H1 (cell line): Measurements from ENCODE around the gene EIF4E. TPM values are rescaled to one million over a fixed set of nuclear protein-coding genes. Genes with fewer than 3 reads are reported as not detected.
A peak's percentile ranks its signal among the peaks of the same experiment; 100 is the strongest.

Experiments used
- BACH1 ChIP-seq: IDR thresholded peaks from 2 replicates; pipeline ENCODE4 v1.6.1; 2012; ENCODE audit warnings: low read length, improper control_type of control experiment
- CBX5 ChIP-seq: fragments of 300-800, 300-1000 bp; sonication (generic); IDR thresholded peaks from 2 replicates; pipeline ENCODE4 v1.7.1; 2016; ENCODE audit warnings: antibody characterized with exemption, low read length, low read depth
- CBX8 ChIP-seq: fragments of 300-800, 300-1000 bp; sonication (generic); IDR thresholded peaks from 2 replicates; pipeline ENCODE4 v1.7.1; 2016; ENCODE audit warnings: low read depth, low read length, borderline replicate concordance
- EZH2 ChIP-seq: fragments of 200-600 bp; sonication (generic); IDR thresholded peaks from 2 replicates; pipeline ENCODE4 v1.7.1; 2012; ENCODE audit warnings: low read depth, mild to moderate bottlenecking, moderate library complexity, low read length, inconsistent platforms; ENCODE audit not compliant: severe bottlenecking
- KDM4A ChIP-seq: IDR thresholded peaks from one replicate; pipeline ENCODE4 v1.7.1; 2012; ENCODE audit warnings: low read depth, mild to moderate bottlenecking, moderate library complexity, low read length, inconsistent platforms; ENCODE audit not compliant: severe bottlenecking
- SIRT6 ChIP-seq: IDR thresholded peaks from one replicate; pipeline ENCODE4 v1.7.1; 2012; ENCODE audit warnings: low read length, inconsistent platforms
- SP2 ChIP-seq: IDR thresholded peaks from 2 replicates; pipeline ENCODE4 v1.6.1; 2012; ENCODE audit warnings: mild to moderate bottlenecking, low read length, inconsistent platforms
- SUZ12 ChIP-seq: fragments of 200-600 bp; sonication (generic); IDR thresholded peaks from 2 replicates; pipeline ENCODE4 v1.6.1; 2012; ENCODE audit warnings: mild to moderate bottlenecking, inconsistent platforms, low read length, moderate library complexity, mixed read lengths
- polyA plus RNA-seq, 7 experiments: library from polyadenylated mRNA; depleted of rRNA in 3 of 7; stranded (reverse) in 5 of 7; unstranded in 2 of 7; fragments of >200 nt in 5 of 7; fragments of 200-250 nt in 2 of 7; gene quantifications; 1 replicate in 5 of 7; 2 replicates in 1 of 7; 4 replicates in 1 of 7; pipeline versions ENCODE4 v1.2.1 to v1.2.3, GENCODE V29; 2011 to 2013; ENCODE audit warnings: missing spikeins in 2 of 7, mixed read lengths in 2 of 7
- total RNA-seq: library from RNA; stranded (reverse); fragmentation: NEBNext Ultra II Directional; extraction: Animal tissue kit (Norgen Biotek cat#: 25700); gene quantifications from 2 replicates; pipeline ENCODE4 v1.2.1, GENCODE V29; 2021
- TF ChIP-seq, protein P1 (sequence below): IDR thresholded peaks from 2 replicates; pipeline ENCODE4 v1.6.1; 2012; ENCODE audit warnings: inconsistent platforms
- TF ChIP-seq, protein P2 (sequence below): fragments of 300-600 bp; sonication (generic); IDR thresholded peaks from 2 replicates; pipeline ENCODE4 v1.7.1; 2012; ENCODE audit warnings: low read length, moderate library complexity, mild to moderate bottlenecking, inconsistent platforms; ENCODE audit not compliant: insufficient replicate concordance
- TF ChIP-seq, protein P3 (sequence below): IDR thresholded peaks from 2 replicates; pipeline ENCODE4 v1.6.1; 2011; ENCODE audit warnings: low read depth, mild to moderate bottlenecking, low read length; ENCODE audit not compliant: insufficient read depth

EIF4E gene
- total and polyA plus RNA-seq, 2 of the 8 experiments (the other 6 are each of a cell fraction or from before 2014, with no cell fraction given): 59.6 to 185 TPM

DNA sequence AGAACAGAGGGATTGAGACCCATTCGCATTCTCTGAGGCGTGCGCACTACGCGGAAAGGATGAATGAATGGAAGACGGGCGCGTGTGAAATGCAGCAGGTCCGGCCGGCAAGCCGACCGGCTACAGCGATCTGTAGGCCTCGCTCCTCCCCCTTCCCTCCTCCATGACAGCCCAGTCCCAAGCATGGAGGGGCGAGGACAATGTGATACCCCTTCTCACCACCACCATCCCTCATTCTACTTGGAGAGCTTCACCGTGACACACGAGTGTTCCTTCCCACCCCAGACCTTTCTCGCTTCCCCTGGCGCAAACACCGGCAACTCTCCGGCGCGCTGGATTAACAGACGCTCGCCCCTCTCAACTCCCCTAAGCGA, 815 bp downstream of the EIF4E start (continued):
- TF ChIP-seq CBX8: no peak
- TF ChIP-seq, protein P1, sequence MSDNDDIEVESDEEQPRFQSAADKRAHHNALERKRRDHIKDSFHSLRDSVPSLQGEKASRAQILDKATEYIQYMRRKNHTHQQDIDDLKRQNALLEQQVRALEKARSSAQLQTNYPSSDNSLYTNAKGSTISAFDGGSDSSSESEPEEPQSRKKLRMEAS: peak; percentile 70
- no peak for TF ChIP-seq CBX5
- TF ChIP-seq, protein P2, sequence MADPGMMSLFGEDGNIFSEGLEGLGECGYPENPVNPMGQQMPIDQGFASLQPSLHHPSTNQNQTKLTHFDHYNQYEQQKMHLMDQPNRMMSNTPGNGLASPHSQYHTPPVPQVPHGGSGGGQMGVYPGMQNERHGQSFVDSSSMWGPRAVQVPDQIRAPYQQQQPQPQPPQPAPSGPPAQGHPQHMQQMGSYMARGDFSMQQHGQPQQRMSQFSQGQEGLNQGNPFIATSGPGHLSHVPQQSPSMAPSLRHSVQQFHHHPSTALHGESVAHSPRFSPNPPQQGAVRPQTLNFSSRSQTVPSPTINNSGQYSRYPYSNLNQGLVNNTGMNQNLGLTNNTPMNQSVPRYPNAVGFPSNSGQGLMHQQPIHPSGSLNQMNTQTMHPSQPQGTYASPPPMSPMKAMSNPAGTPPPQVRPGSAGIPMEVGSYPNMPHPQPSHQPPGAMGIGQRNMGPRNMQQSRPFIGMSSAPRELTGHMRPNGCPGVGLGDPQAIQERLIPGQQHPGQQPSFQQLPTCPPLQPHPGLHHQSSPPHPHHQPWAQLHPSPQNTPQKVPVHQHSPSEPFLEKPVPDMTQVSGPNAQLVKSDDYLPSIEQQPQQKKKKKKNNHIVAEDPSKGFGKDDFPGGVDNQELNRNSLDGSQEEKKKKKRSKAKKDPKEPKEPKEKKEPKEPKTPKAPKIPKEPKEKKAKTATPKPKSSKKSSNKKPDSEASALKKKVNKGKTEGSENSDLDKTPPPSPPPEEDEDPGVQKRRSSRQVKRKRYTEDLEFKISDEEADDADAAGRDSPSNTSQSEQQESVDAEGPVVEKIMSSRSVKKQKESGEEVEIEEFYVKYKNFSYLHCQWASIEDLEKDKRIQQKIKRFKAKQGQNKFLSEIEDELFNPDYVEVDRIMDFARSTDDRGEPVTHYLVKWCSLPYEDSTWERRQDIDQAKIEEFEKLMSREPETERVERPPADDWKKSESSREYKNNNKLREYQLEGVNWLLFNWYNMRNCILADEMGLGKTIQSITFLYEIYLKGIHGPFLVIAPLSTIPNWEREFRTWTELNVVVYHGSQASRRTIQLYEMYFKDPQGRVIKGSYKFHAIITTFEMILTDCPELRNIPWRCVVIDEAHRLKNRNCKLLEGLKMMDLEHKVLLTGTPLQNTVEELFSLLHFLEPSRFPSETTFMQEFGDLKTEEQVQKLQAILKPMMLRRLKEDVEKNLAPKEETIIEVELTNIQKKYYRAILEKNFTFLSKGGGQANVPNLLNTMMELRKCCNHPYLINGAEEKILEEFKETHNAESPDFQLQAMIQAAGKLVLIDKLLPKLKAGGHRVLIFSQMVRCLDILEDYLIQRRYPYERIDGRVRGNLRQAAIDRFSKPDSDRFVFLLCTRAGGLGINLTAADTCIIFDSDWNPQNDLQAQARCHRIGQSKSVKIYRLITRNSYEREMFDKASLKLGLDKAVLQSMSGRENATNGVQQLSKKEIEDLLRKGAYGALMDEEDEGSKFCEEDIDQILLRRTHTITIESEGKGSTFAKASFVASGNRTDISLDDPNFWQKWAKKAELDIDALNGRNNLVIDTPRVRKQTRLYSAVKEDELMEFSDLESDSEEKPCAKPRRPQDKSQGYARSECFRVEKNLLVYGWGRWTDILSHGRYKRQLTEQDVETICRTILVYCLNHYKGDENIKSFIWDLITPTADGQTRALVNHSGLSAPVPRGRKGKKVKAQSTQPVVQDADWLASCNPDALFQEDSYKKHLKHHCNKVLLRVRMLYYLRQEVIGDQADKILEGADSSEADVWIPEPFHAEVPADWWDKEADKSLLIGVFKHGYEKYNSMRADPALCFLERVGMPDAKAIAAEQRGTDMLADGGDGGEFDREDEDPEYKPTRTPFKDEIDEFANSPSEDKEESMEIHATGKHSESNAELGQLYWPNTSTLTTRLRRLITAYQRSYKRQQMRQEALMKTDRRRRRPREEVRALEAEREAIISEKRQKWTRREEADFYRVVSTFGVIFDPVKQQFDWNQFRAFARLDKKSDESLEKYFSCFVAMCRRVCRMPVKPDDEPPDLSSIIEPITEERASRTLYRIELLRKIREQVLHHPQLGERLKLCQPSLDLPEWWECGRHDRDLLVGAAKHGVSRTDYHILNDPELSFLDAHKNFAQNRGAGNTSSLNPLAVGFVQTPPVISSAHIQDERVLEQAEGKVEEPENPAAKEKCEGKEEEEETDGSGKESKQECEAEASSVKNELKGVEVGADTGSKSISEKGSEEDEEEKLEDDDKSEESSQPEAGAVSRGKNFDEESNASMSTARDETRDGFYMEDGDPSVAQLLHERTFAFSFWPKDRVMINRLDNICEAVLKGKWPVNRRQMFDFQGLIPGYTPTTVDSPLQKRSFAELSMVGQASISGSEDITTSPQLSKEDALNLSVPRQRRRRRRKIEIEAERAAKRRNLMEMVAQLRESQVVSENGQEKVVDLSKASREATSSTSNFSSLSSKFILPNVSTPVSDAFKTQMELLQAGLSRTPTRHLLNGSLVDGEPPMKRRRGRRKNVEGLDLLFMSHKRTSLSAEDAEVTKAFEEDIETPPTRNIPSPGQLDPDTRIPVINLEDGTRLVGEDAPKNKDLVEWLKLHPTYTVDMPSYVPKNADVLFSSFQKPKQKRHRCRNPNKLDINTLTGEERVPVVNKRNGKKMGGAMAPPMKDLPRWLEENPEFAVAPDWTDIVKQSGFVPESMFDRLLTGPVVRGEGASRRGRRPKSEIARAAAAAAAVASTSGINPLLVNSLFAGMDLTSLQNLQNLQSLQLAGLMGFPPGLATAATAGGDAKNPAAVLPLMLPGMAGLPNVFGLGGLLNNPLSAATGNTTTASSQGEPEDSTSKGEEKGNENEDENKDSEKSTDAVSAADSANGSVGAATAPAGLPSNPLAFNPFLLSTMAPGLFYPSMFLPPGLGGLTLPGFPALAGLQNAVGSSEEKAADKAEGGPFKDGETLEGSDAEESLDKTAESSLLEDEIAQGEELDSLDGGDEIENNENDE: no peak
- TF ChIP-seq SUZ12: no peak
- TF ChIP-seq EZH2: no peak
- no peak for TF ChIP-seq BACH1
- no peak for TF ChIP-seq SP2
- no peak for TF ChIP-seq SIRT6
- no peak for TF ChIP-seq KDM4A
- TF ChIP-seq, protein P3, sequence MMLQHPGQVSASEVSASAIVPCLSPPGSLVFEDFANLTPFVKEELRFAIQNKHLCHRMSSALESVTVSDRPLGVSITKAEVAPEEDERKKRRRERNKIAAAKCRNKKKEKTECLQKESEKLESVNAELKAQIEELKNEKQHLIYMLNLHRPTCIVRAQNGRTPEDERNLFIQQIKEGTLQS: no peak
